HCT116 (cell line): ENCODE data around the gene CYP4F3. TPM values are rescaled to one million over a fixed set of nuclear protein-coding genes. Genes with fewer than 3 reads are reported as not detected.

Experiments
- ATAC-seq: fragments of 200-7000 bp; cut with Tn5 transposase; 2 replicates; pipeline ENCODE4 v1.9.1; 2020; ENCODE audit warnings: mild to moderate bottlenecking, moderate library complexity
- BruUV-seq: library from RNA; stranded (reverse); fragments of 400-500 nt; replicated peaks from 2 replicates; lab custom pipeline; 2021; lab: Mats Ljungman, UMichigan
- CTCF ChIA-PET: fragments of 300-600 bp; sonication (Branson Sonifier 250); formaldehyde crosslinking; loops from one replicate; lab custom pipeline; 2021; ENCODE audit warnings: antibody characterized with exemption; lab: Charles Lee
- POLR2A ChIA-PET: fragments of 300-600, 350-600 bp; sonication (Branson Sonifier 250); formaldehyde crosslinking; loops from one replicate; lab custom pipeline; 2021; ENCODE audit warnings: antibody characterized with exemption; lab: Charles Lee
- RAD21 ChIA-PET, 2 experiments: fragments of 300-600 bp; sonication (Branson Sonifier 250); formaldehyde crosslinking; loops; one replicate each; lab custom pipeline; 2023; ENCODE audit warnings: low total read pairs in 2 of 2; ENCODE audit not compliant: uncharacterized antibody in 2 of 2, unreplicated experiment in 2 of 2, low non-redundant PET in 1 of 2; lab: Charles Lee
- DNase-seq: peaks from one replicate; pipeline ENCODE4 v3.0.0-alpha.2; 2010; ENCODE audit warnings: low read depth, low spot score
- H2AFZ ChIP-seq: fragments of 200-600 bp; shearing (Covaris generic), sonication (generic); 2 replicates; pipeline ENCODE4 v1.6.1; 2017; ENCODE audit warnings: low read depth, mixed run types, mixed read lengths, antibody characterized with exemption, low read length; ENCODE audit not compliant: poor library complexity, severe bottlenecking
- H3K27ac ChIP-seq: 2 replicates; pipeline ENCODE4 v1.5.1; 2012; ENCODE audit warnings: low read depth, low read length
- H3K27me3 ChIP-seq: fragments of 200-600 bp; sonication (generic); 2 replicates; pipeline ENCODE4 v1.6.1; 2016; ENCODE audit warnings: mixed run types, low read length, mixed read lengths; ENCODE audit not compliant: insufficient read depth
- H3K36me3 ChIP-seq, 2 experiments: fragments of 200-500 bp in 1 of 2; fragments of 200-600 bp in 1 of 2; sonication (Bioruptor generic) in 1 of 2; sonication (generic) in 1 of 2; 2 replicates each; pipeline versions ENCODE4 v1.5.1 to v1.6.1; 2014 to 2016; ENCODE audit warnings: low read length in 2 of 2, inconsistent platforms in 1 of 2, mixed read lengths in 1 of 2, mixed run types in 1 of 2; ENCODE audit not compliant: insufficient read depth in 2 of 2, control insufficient read depth in 1 of 2
- H3K4me1 ChIP-seq, 2 experiments: fragments of 200-600 bp in 1 of 2; sonication (generic) in 1 of 2; 2 replicates each; pipeline versions ENCODE4 v1.5.1 to v1.6.1; 2012 to 2017; ENCODE audit warnings: low read length in 2 of 2, inconsistent platforms in 1 of 2, mild to moderate bottlenecking in 1 of 2, mixed read lengths in 1 of 2, mixed run types in 1 of 2, moderate library complexity in 1 of 2; ENCODE audit not compliant: insufficient read depth in 2 of 2, control insufficient read depth in 1 of 2
- H3K4me2 ChIP-seq: fragments of 200-600 bp; sonication (generic); 2 replicates; pipeline ENCODE4 v1.6.1; 2017; ENCODE audit warnings: mixed run types, low read length, mixed read lengths
- H3K4me3 ChIP-seq, 2 experiments: fragments of 200-600 bp in 1 of 2; sonication (generic) in 1 of 2; replicated peaks in 1 of 2; 2 replicates each; pipeline ENCODE4 v1.5.1; 2011 to 2016; ENCODE audit warnings: low read length in 2 of 2, control low read depth in 1 of 2, low read depth in 1 of 2, mild to moderate bottlenecking in 1 of 2, mixed read lengths in 1 of 2, mixed run types in 1 of 2
- H3K79me2 ChIP-seq: fragments of 200-600 bp; sonication (generic); 2 replicates; pipeline ENCODE4 v1.6.1; 2017; ENCODE audit warnings: mild to moderate bottlenecking, mixed run types, low read length, moderate library complexity, mixed read lengths; ENCODE audit not compliant: insufficient read depth
- H3K9ac ChIP-seq: fragments of 200-600 bp; sonication (generic); 2 replicates; pipeline ENCODE4 v1.6.1; 2016; ENCODE audit warnings: low read length, mixed read lengths
- H3K9me2 ChIP-seq: fragments of 200-600 bp; sonication (generic), shearing (Covaris generic); 2 replicates; pipeline ENCODE4 v1.6.1; 2017; ENCODE audit warnings: mixed run types, mild to moderate bottlenecking, moderate library complexity; ENCODE audit not compliant: insufficient read depth
- H3K9me3 ChIP-seq, 2 experiments: fragments of 200-500 bp in 1 of 2; fragments of 200-600 bp in 1 of 2; sonication (Bioruptor generic) in 1 of 2; sonication (generic) in 1 of 2; 2 replicates each; pipeline ENCODE4 v1.6.1; 2014 to 2017; ENCODE audit warnings: low read length in 2 of 2, mixed read lengths in 2 of 2, inconsistent platforms in 1 of 2, low read depth in 1 of 2, mild to moderate bottlenecking in 1 of 2, mixed run types in 1 of 2, moderate library complexity in 1 of 2; ENCODE audit not compliant: control insufficient read depth in 1 of 2, insufficient read depth in 1 of 2
- H4K20me1 ChIP-seq: fragments of 200-600 bp; sonication (generic), shearing (Covaris generic); 2 replicates; pipeline ENCODE4 v1.6.1; 2017; ENCODE audit warnings: mixed run types, mild to moderate bottlenecking, moderate library complexity; ENCODE audit not compliant: insufficient read depth
- FOSL1 ChIP-seq: IDR thresholded peaks from 2 replicates; pipeline ENCODE4 v1.6.1; 2012; ENCODE audit warnings: low read depth
- MAX ChIP-seq: IDR thresholded peaks from 2 replicates; pipeline ENCODE4 v1.6.1; 2012
- SIN3A ChIP-seq: IDR thresholded peaks from 2 replicates; pipeline ENCODE4 v1.6.1; 2012; ENCODE audit warnings: low read depth
- SP1 ChIP-seq: IDR thresholded peaks from 2 replicates; pipeline ENCODE4 v1.6.1; 2012; ENCODE audit warnings: low read depth
- TCF7L2 ChIP-seq: IDR thresholded peaks from 2 replicates; pipeline ENCODE4 v1.7.0; 2011; ENCODE audit warnings: borderline replicate concordance, inconsistent platforms; ENCODE audit not compliant: insufficient read depth, insufficient read length; ENCODE audit errors: extremely low read depth
- ZFX ChIP-seq: fragments of 450-650 bp; IDR thresholded peaks from 2 replicates; pipeline ENCODE4 v1.6.1; 2017
- intact Hi-C: fragments of 100-400 bp; cut with micrococcal nuclease; formaldehyde crosslinking; loops from 2 replicates; pipeline ENCODE4 v1.10.0; 2022
- total RNA-seq: library from RNA; stranded (reverse); gene quantifications from one replicate; pipeline ENCODE4 v1.2.1, GENCODE V29; 2021; ENCODE audit not compliant: unreplicated experiment

The CYP4F3 gene
- total RNA-seq, 1 experiment from 2014 or later, result 3.6 TPM

- CTCF ChIA-PET, result no interaction called here
- Histone ChIP-seq H2AFZ (no peak overlapping the region), H3K9me2 (no peaks in the 10 kb centered on the region), H3K36me3 (no peaks in the 10 kb centered on the region), H3K27ac (no peak overlapping the region), H3K9ac (no peak overlapping the region), H3K27me3 (peaks cover 10% of the 10 kb centered on the region; the same call in 1 of the 2 replicates), H3K4me3 (no peak overlapping the region), H4K20me1 (no peaks in the 10 kb centered on the region), H3K79me2 (no peaks in the 10 kb centered on the region), H3K9me3 (no peaks in the 10 kb centered on the region), H3K4me2 (0 out of 2 replicates have a peak overlapping the region, but pooled peaks have one; percentile 27), H3K4me1 (peaks cover 7 to 9% of the 10 kb centered on the region in 2 experiments; a peak in 2 of 4 replicates)
- POLR2A ChIA-PET, result no interaction called here
- intact Hi-C loops, result no loop called here
- RAD21 ChIA-PET, result no interaction called here
- no peak for DNase-seq
- peak; percentile 47 for ATAC-seq
- BruUV-seq, result no TSS peak
- TF ChIP-seq SP1 (no peak), FOSL1 (no peak), SIN3A (no peak), MAX (no peak)
These were observed 61.2 kb downstream of the CYP4F3 start for GRCh38 chr19:15701757-15702533.

- peak; percentile 76 for ATAC-seq
These were observed 61.8 kb downstream of the CYP4F3 start for GRCh38 chr19:15702534-15702930.

More at GRCh38 chr19:15702534-15702930, 61.8 kb downstream of the CYP4F3 start:
- Histone ChIP-seq H3K4me2 (0 out of 2 replicates have a peak overlapping the region, but pooled peaks have one; percentile 27), H3K4me1 (peaks cover 7 to 9% of the 10 kb centered on the region in 2 experiments; a peak in 2 of 4 replicates), H3K9me2 (no peaks in the 10 kb centered on the region)
- TF ChIP-seq ZFX (no peak), TCF7L2 (no peak)
- TF ChIP-seq, all 23 proteins: peak for 0
- peaks cover 10% of the 10 kb centered on the region; the same call in 1 of the 2 replicates for H3K27me3 ChIP-seq
- ChIA-PET POLR2A (no interaction called here), CTCF (no interaction called here), RAD21 (interaction anchor here in 1 of 2 experiments (0.6 kb wide), 1 partner anchor 480 kb away, joined by 6 read pairs; no protein-coding TSS in a partner anchor)
- no peaks in the 10 kb centered on the region for H4K20me1 ChIP-seq
- no peaks in the 10 kb centered on the region for H3K9me3 ChIP-seq
- BruUV-seq, result no TSS peak
- no peak overlapping the region for H2AFZ ChIP-seq
- H3K9ac ChIP-seq, result no peak overlapping the region
- intact Hi-C loops, result no loop called here
- no peaks in the 10 kb centered on the region for H3K36me3 ChIP-seq
- H3K27ac ChIP-seq, result no peak overlapping the region
- no peak overlapping the region for H3K4me3 ChIP-seq
- no peaks in the 10 kb centered on the region for H3K79me2 ChIP-seq
- DNase-seq, result peak; percentile 16

Other genes with a start within 250 kb of the CYP4F3 start
- gene AKAP8L, start 221.9 kb upstream of the CYP4F3 start, total RNA-seq, result 106 TPM
- gene WIZ, start 190.9 kb upstream of the CYP4F3 start, total RNA-seq, result 28.4 TPM
- gene RASAL3, start 176.4 kb upstream of the CYP4F3 start, total RNA-seq, result 0.57 TPM
- gene PGLYRP2, start 161.4 kb upstream of the CYP4F3 start, total RNA-seq, result not detected
- gene CYP4F22, start 132.4 kb upstream of the CYP4F3 start, total RNA-seq, result 4.9 TPM
- not detected for gene CYP4F8, start 25.7 kb upstream of the CYP4F3 start, total RNA-seq
- 4.4 TPM for gene CYP4F12, start 32.2 kb downstream of the CYP4F3 start, total RNA-seq
- not detected for gene OR10H2, start 87.1 kb downstream of the CYP4F3 start, total RNA-seq
- gene OR10H3, start 97.1 kb downstream of the CYP4F3 start, total RNA-seq, result not detected
- gene OR10H5, start 146.8 kb downstream of the CYP4F3 start, total RNA-seq, result not detected
- gene OR10H1, start 174.8 kb downstream of the CYP4F3 start, total RNA-seq, result 0.17 TPM